H1 (cell line): ENCODE measurements around the gene ALDH1A3. TPM values are rescaled to one million over a fixed set of nuclear protein-coding genes. Genes with fewer than 3 reads are reported as not detected.

Experiments
- BRCA1 ChIP-seq: IDR thresholded peaks from 2 replicates; pipeline ENCODE4 v1.6.1; 2012; ENCODE audit warnings: low read depth, low read length, improper control_type of control experiment
- CBX5 ChIP-seq: fragments of 300-800, 300-1000 bp; sonication (generic); IDR thresholded peaks from 2 replicates; pipeline ENCODE4 v1.7.1; 2016; ENCODE audit warnings: antibody characterized with exemption, low read length, low read depth
- EP300 ChIP-seq, 2 experiments: IDR thresholded peaks; 1 replicate in 1 of 2; 2 replicates in 1 of 2; pipeline ENCODE4 v1.6.1; 2011 to 2012; ENCODE audit warnings: low read depth in 2 of 2, low read length in 2 of 2, mild to moderate bottlenecking in 2 of 2, borderline replicate concordance in 1 of 2, inconsistent platforms in 1 of 2, moderate library complexity in 1 of 2
- RAD21 ChIP-seq, 2 experiments: IDR thresholded peaks in 1 of 2; conservative IDR thresholded peaks in 1 of 2; 2 replicates each; pipeline ENCODE4 v1.6.1; 2011; ENCODE audit warnings: low read depth in 2 of 2, low read length in 2 of 2, improper control_type of control experiment in 1 of 2, inconsistent platforms in 1 of 2, mild to moderate bottlenecking in 1 of 2, moderate library complexity in 1 of 2
- SP2 ChIP-seq: IDR thresholded peaks from 2 replicates; pipeline ENCODE4 v1.6.1; 2012; ENCODE audit warnings: mild to moderate bottlenecking, low read length, inconsistent platforms
- polyA plus RNA-seq, 7 experiments: library from polyadenylated mRNA; depleted of rRNA in 3 of 7; stranded (reverse) in 5 of 7; unstranded in 2 of 7; fragments of >200 nt in 5 of 7; fragments of 200-250 nt in 2 of 7; gene quantifications; 1 replicate in 5 of 7; 2 replicates in 1 of 7; 4 replicates in 1 of 7; pipeline versions ENCODE4 v1.2.1 to v1.2.3, GENCODE V29; 2011 to 2013; ENCODE audit warnings: missing spikeins in 2 of 7, mixed read lengths in 2 of 7
- total RNA-seq: library from RNA; stranded (reverse); fragmentation: NEBNext Ultra II Directional; extraction: Animal tissue kit (Norgen Biotek cat#: 25700); gene quantifications from 2 replicates; pipeline ENCODE4 v1.2.1, GENCODE V29; 2021

Gene ALDH1A3
- total and polyA plus RNA-seq, 2 of the 8 experiments (the other 6 are each of a cell fraction or from before 2014, with no cell fraction given): 2.2 to 5.5 TPM

DNA sequence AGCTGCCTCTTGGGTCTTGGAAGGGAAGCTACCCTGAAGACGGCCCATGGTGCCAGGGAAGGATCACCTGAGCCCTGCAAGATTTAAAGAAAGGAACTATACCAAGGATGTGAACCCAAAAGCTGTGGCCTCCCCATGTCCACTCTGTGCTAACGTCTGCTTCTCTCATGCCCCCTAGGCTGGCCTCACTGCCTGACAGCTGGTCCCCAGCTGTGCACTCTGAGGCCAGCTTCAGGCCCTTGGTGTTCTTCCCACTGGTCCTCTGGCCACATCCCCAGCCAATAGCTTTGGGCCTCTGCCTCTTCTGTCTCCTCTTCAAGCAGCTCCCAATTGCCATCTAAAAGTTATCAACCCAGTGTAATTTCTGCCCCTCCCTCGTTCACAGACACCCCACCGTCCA is 34.3 kb downstream of the ALDH1A3 start (continued):
- TF ChIP-seq BRCA1: no peak
- no peak for TF ChIP-seq RAD21 (IDR thresholded peaks at IDR 0.05 in 1 of 2, conservative IDR thresholded peaks at IDR 0.05 in 1 of 2; ENCODE audit: low read depth in 2 of 2, low read length in 2 of 2)
- no peak for TF ChIP-seq EP300 (IDR thresholded peaks at IDR 0.05; ENCODE audit: borderline replicate concordance in 1 of 2, low read depth in 2 of 2, low read length in 2 of 2)
- TF ChIP-seq CBX5: no peak
- no peak for TF ChIP-seq SP2
